Measurements from ENCODE around the gene PPP2R5B. TPM values are rescaled to one million over a fixed set of nuclear protein-coding genes. Genes with fewer than 3 reads are reported as not detected.

Gene PPP2R5B
- total and polyA plus RNA-seq, 9 of the 15 experiments (the other 6 are each of a cell fraction or from before 2014, with no cell fraction given), result 0.10 to 7.8 (median 3.3) TPM

- peak; percentile 70 for TF ChIP-seq E2F4 (CRISPR knock-in tag; IDR thresholded peaks at IDR 0.05; ENCODE audit: low read depth)
- peak; percentile 94 for TF ChIP-seq HDAC3 (IDR thresholded peaks at IDR 0.05; ENCODE audit: borderline replicate concordance, partially characterized antibody)
- no peak for TF ChIP-seq THAP7 (CRISPR knock-in tag; IDR thresholded peaks at IDR 0.05)
- peak; percentile 52 to 91; a peak in 3 of 4 replicates for TF ChIP-seq TBL1XR1 (IDR thresholded peaks at IDR 0.05; ENCODE audit: low read length in 2 of 2)
- no peak; the same call in 1 of the 2 replicates for TF ChIP-seq AFF4 (CRISPR knock-in tag; IDR thresholded peaks at IDR 0.05)
- TF ChIP-seq SMARCA5 (IDR thresholded peaks at IDR 0.05), result peak; percentile 82
- 0 out of 2 replicates have a peak, but pooled peaks have one; percentile 36 for TF ChIP-seq RUNX1 (IDR thresholded peaks at IDR 0.05; ENCODE audit: low read depth)
- no peak for TF ChIP-seq ZSCAN29 (IDR thresholded peaks at IDR 0.05)
- peak; percentile 71 for TF ChIP-seq SP1 (CRISPR knock-in tag; IDR thresholded peaks at IDR 0.05)
- peak; percentile 97 for TF ChIP-seq GATAD2A (IDR thresholded peaks at IDR 0.05)
- TF ChIP-seq ZNF318 (IDR thresholded peaks at IDR 0.05; ENCODE audit: borderline replicate concordance in 1 of 2, low read depth in 1 of 2), result no peak
- no peak for TF ChIP-seq HIVEP1 (CRISPR knock-in tag; IDR thresholded peaks at IDR 0.05)
- TF ChIP-seq E2F3 (CRISPR knock-in tag; IDR thresholded peaks at IDR 0.05), result 0 out of 2 replicates have a peak, but pooled peaks have one; percentile 26
Observed at GRCh38 chr11:64888729-64889511, 35.6 kb upstream of the PPP2R5B start (continued).
